HG02885 (cell line): Measurements from ENCODE around the gene ALOX15B.
A peak's percentile ranks its signal among the peaks of the same experiment; 100 is the strongest.

Experiments
- ATAC-seq: cut with Tn5 transposase; IDR thresholded peaks from one replicate; pipeline ENCODE4 v1.9.1; 2021; ENCODE audit warnings: mild to moderate bottlenecking; ENCODE audit not compliant: unreplicated experiment, poor library complexity

Gene ALOX15B

GRCh38 chr17:8038954-8039610 lies at the start of gene ALOX15B:
Gene ALOX15B (plus strand): TSS chr17:8039059. CDS start chr17:8039156, 97 bp downstream.
- ATAC-seq: no peak

- ATAC-seq: peak; percentile 82
Measured at GRCh38 chr17:7989781-7990655, 48.8 kb upstream of the ALOX15B start.

- ATAC-seq: no peak
Measured at GRCh38 chr17:7992516-7992915, 46.3 kb upstream of the ALOX15B start.

GRCh38 chr17:7992924-7993323 lies 45.9 kb upstream of the ALOX15B start:
- no peak for ATAC-seq

GRCh38 chr17:7993972-7994589 lies 44.8 kb upstream of the ALOX15B start:
- ATAC-seq: no peak

GRCh38 chr17:7995724-7996123 lies 43.1 kb upstream of the ALOX15B start:
- no peak for ATAC-seq

- ATAC-seq: no peak
Measured at GRCh38 chr17:7997186-7997585, 41.7 kb upstream of the ALOX15B start.

GRCh38 chr17:8001976-8002720 lies 36.7 kb upstream of the ALOX15B start, which contains the start of gene GUCY2D:
Gene GUCY2D (plus strand): TSS chr17:8002615. CDS start chr17:8003048, 433 bp downstream.
- ATAC-seq: no peak

GRCh38 chr17:8002721-8003593 lies 35.9 kb upstream of the ALOX15B start:
- no peak for ATAC-seq

- no peak for ATAC-seq
Measured at GRCh38 chr17:8003594-8004181, 35.2 kb upstream of the ALOX15B start.

GRCh38 chr17:8004899-8005298 lies 34.0 kb upstream of the ALOX15B start:
- ATAC-seq: no peak

GRCh38 chr17:8005357-8005756 lies 33.5 kb upstream of the ALOX15B start:
- no peak for ATAC-seq

- ATAC-seq: no peak
Measured at GRCh38 chr17:8005967-8006730, 32.7 kb upstream of the ALOX15B start.

- ATAC-seq: no peak
Measured at GRCh38 chr17:8006836-8007680, 31.8 kb upstream of the ALOX15B start.

- no peak for ATAC-seq
Measured at GRCh38 chr17:8007836-8008235, 31.0 kb upstream of the ALOX15B start.

- no peak for ATAC-seq
Measured at GRCh38 chr17:8012045-8012580, 26.7 kb upstream of the ALOX15B start.

GRCh38 chr17:8012996-8013640 lies 25.7 kb upstream of the ALOX15B start:
- no peak for ATAC-seq
